Measurements from ENCODE around the gene PDE7B. TPM values are rescaled to one million over a fixed set of nuclear protein-coding genes. Genes with fewer than 3 reads are reported as not detected.

Gene PDE7B
- total RNA-seq, 4 donors from 2014 or later = 2.9 to 23.6 (median 5.2) TPM

DNA sequence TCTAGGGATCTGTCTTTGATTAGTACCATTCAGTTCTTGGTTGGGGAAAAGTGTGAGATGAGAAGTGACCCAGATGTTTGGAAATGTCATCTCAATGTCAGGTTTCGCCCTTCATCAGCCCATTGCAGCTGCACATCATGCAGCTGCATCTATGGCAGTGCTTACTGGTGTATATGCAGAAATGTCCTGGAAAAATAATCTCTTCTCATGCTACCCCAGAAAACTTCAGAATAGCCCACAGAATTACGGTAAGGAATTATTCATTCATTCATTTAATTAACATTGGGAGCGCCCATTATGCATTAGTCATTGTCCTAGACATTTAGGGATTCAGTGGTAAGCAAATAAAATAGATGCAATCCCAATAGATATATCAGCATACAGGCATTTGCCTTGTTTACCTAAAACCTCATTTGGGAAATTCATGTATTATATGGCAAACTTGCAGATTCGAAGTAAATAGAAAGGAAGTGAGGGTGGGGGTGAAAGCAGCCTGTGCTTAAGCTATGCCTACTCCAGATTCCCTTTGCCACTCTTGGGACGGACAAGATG is 89.2 kb downstream of the PDE7B start:
- 59 to 91% methylated on average over 5 of the region's 5 CpGs for WGBS, 2 donors (ENCODE audit: low coverage in 1 of 2)
- H3K27me3 ChIP-seq = no peaks in the 10 kb centered on the region
- no peak for ATAC-seq
- H3K36me3 ChIP-seq = no peaks in the 10 kb centered on the region
- no peak overlapping the region for H3K4me3 ChIP-seq
- no peaks in the 10 kb centered on the region for H3K9me3 ChIP-seq
- H3K27ac ChIP-seq = no peak overlapping the region
- TF ChIP-seq, protein P1, sequence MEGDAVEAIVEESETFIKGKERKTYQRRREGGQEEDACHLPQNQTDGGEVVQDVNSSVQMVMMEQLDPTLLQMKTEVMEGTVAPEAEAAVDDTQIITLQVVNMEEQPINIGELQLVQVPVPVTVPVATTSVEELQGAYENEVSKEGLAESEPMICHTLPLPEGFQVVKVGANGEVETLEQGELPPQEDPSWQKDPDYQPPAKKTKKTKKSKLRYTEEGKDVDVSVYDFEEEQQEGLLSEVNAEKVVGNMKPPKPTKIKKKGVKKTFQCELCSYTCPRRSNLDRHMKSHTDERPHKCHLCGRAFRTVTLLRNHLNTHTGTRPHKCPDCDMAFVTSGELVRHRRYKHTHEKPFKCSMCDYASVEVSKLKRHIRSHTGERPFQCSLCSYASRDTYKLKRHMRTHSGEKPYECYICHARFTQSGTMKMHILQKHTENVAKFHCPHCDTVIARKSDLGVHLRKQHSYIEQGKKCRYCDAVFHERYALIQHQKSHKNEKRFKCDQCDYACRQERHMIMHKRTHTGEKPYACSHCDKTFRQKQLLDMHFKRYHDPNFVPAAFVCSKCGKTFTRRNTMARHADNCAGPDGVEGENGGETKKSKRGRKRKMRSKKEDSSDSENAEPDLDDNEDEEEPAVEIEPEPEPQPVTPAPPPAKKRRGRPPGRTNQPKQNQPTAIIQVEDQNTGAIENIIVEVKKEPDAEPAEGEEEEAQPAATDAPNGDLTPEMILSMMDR (IDR thresholded peaks at IDR 0.05) = no peak
- no peak for TF ChIP-seq EP300 (IDR thresholded peaks at IDR 0.05)
- no peak for TF ChIP-seq POLR2AphosphoS5 (IDR thresholded peaks at IDR 0.05)
- no peak for TF ChIP-seq POLR2A (IDR thresholded peaks at IDR 0.05)
- H3K4me1 ChIP-seq = peaks cover 0 to 13% (median 0%) of the 10 kb centered on the region in 3 donors

DNA sequence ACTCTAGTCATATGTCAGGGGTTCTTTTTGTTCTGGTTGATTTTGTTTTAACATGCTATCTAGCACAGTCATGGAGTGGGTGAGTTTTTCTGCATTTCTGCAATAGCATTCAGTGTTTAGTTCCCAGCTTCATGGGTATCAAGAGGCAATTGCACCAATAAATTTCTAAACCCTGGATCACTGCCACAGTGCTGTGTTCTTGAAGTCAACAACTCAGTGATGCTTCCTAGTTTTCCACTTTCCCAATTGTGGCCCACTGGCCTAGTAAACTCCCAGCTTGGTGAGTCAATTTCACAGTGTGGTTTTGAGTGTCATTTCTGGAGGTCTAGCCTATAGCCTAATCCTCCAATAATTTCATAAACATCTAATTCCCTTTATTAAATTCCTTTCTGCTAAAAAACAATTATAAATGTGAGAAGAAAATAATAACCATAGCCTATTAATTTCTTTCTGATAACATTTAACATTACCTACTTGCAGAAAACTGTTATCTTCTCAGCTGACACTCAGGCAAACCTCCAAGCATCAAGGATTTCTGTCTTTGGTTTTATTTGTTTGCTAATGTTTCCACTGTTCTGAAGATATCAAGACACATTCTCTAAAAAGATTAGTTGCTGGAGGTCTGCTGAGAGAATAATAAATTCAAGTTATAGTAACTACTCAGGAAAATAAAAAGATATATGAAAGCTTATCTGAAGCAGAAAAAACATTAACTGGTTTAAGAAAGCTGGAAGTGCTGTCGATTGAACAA is 89.9 kb downstream of the PDE7B start:
- no peaks in the 10 kb centered on the region for H3K9me3 ChIP-seq
- 89 to 100% methylated on average over 1 of the region's 1 CpG for WGBS, 2 donors (ENCODE audit: low coverage in 1 of 2)
- H3K4me1 ChIP-seq = peaks cover 0 to 13% (median 0%) of the 10 kb centered on the region in 3 donors
- no peak overlapping the region for H3K4me3 ChIP-seq
- no peak for ATAC-seq
- no peaks in the 10 kb centered on the region for H3K36me3 ChIP-seq
- TF ChIP-seq POLR2A (IDR thresholded peaks at IDR 0.05) = no peak
- no peak for TF ChIP-seq POLR2AphosphoS5 (IDR thresholded peaks at IDR 0.05)
- TF ChIP-seq, protein P1 (IDR thresholded peaks at IDR 0.05) = no peak
- no peak for TF ChIP-seq EP300 (IDR thresholded peaks at IDR 0.05)
- H3K27ac ChIP-seq = no peak overlapping the region
- no peaks in the 10 kb centered on the region for H3K27me3 ChIP-seq

DNA sequence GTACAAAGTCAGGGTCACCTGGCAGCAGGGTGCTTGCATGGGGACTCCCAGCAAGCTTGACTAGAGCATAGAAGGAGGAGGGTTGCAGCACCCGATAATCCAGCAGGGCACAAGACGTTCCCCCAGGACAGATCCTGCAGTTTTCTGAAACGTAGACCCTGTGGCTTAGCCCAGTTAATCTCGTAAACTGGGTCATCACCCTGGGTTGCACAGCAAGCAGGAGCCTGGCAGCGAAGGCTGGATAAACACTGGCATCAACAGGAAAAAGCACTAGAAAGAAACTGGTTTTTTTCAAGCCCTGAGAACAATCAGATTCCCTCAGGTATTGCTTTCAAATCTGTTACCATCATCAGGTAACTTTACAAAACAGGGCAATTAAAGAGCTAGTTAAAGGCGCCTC is 92.6 kb downstream of the PDE7B start:
- Histone ChIP-seq H3K4me1 (peaks cover 0 to 8% (median 0%) of the 10 kb centered on the region in 3 donors), H3K4me3 (no peak overlapping the region), H3K9me3 (no peaks in the 10 kb centered on the region), H3K27ac (no peak overlapping the region), H3K27me3 (no peaks in the 10 kb centered on the region), H3K36me3 (no peaks in the 10 kb centered on the region)
- no peak for ATAC-seq
- TF ChIP-seq POLR2A (IDR thresholded peaks at IDR 0.05) (no peak), EP300 (IDR thresholded peaks at IDR 0.05) (no peak), POLR2AphosphoS5 (IDR thresholded peaks at IDR 0.05) (no peak)
- TF ChIP-seq, protein P1 (IDR thresholded peaks at IDR 0.05) = no peak
- WGBS, 2 donors (ENCODE audit: low coverage in 1 of 2) = 70 to 91% methylated on average over 4 to 5 of the region's 6 CpGs

DNA sequence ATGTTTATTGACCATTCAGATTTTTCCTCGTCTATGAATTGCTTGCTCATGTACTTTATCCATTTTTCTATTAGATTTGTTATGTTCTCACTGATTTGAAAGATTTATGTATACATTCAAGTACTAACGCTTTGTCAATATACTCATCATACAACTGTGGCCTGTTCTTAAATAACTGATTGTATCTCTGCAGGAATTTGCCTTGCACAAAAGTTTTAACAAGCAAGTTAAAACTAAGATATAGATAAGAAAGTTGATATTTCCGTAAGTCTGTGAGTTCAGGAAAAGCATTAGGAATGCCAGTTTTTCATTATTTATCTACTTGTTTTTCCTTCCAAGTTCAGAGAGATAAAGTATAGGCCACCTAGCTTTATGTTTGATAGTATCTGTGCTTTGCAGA is 95.2 kb downstream of the PDE7B start:
- H3K9me3 ChIP-seq = no peaks in the 10 kb centered on the region
- no peak overlapping the region for H3K4me3 ChIP-seq
- TF ChIP-seq EP300 (IDR thresholded peaks at IDR 0.05) = no peak
- no peak for TF ChIP-seq POLR2A (IDR thresholded peaks at IDR 0.05)
- TF ChIP-seq, protein P1 (IDR thresholded peaks at IDR 0.05) = no peak
- TF ChIP-seq POLR2AphosphoS5 (IDR thresholded peaks at IDR 0.05) = no peak
- no peak overlapping the region for H3K27ac ChIP-seq
- no peaks in the 10 kb centered on the region for H3K36me3 ChIP-seq
- no peaks in the 10 kb centered on the region for H3K4me1 ChIP-seq
- whole genome bisulfite sequencing, 2 donors (ENCODE audit: low coverage in 1 of 2) = 83 to 97% methylated on average over 3 of the region's 3 CpGs
- H3K27me3 ChIP-seq = no peaks in the 10 kb centered on the region
- no peak for ATAC-seq

DNA sequence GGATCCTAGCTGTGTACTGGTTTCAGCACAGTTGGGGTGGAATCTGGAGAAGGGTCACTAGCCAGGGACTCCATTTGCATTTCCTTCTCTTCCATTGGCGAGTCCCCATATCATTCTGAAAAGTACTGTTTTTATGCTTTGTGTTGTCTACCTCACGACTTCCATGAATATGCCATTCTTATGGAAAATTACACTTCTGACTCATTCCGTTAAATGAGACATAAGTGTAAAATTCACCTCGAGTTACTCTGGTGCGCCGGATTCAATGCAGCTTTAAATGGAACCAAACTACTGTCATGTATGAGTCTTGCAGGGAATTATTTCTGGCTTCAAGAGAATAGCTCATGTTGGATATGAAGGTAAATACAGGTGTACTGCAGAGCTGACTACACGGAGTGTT is 99.2 kb downstream of the PDE7B start:
- 86 to 93% methylated on average over 7 of the region's 7 CpGs for WGBS, 2 donors (ENCODE audit: low coverage in 1 of 2)
- H3K9me3 ChIP-seq = no peaks in the 10 kb centered on the region

More for the DNA sequence above, 99.2 kb downstream of the PDE7B start:
- no peaks in the 10 kb centered on the region for H3K27me3 ChIP-seq
- H3K36me3 ChIP-seq = no peaks in the 10 kb centered on the region
- H3K4me1 ChIP-seq = no peaks in the 10 kb centered on the region
- no peak overlapping the region for H3K27ac ChIP-seq
- H3K4me3 ChIP-seq = no peak overlapping the region
- no peak for ATAC-seq
- no peak for TF ChIP-seq EP300 (IDR thresholded peaks at IDR 0.05)
- TF ChIP-seq POLR2AphosphoS5 (IDR thresholded peaks at IDR 0.05) = no peak
- TF ChIP-seq POLR2A (IDR thresholded peaks at IDR 0.05) = no peak
- TF ChIP-seq, protein P1 (IDR thresholded peaks at IDR 0.05) = no peak
